SK-N-SH treated with all-trans-retinoic acid at 6 μM for 48 hours (cell line): ENCODE results near the gene CAMK1.

ENCODE experiments used
- ATAC-seq: fragments of 200-7000 bp; cut with Tn5 transposase; 3 replicates; pipeline ENCODE4 v1.9.1; 2020; ENCODE audit warnings: mild to moderate bottlenecking, moderate library complexity
- ARNTL ChIP-seq: fragments of 450-650 bp; formaldehyde crosslinking; IDR thresholded peaks from 2 replicates; pipeline ENCODE4 v1.5.0; 2020; ENCODE audit warnings: low read depth, mild to moderate bottlenecking, moderate library complexity, borderline replicate concordance
- BACH2 ChIP-seq: fragments of 250-450 bp; sonication (Bioruptor Pico); IDR thresholded peaks from 2 replicates; pipeline ENCODE4 v1.9.0; 2021; ENCODE audit warnings: mild to moderate bottlenecking, borderline replicate concordance
- CREB5 ChIP-seq: fragments of 250-450 bp; sonication (Bioruptor Pico); IDR thresholded peaks from 2 replicates; pipeline ENCODE4 v1.5.1; 2020; ENCODE audit warnings: low read depth, mild to moderate bottlenecking, moderate library complexity
- ESRRG ChIP-seq: fragments of 250-450 bp; sonication (Bioruptor Pico); IDR thresholded peaks from 2 replicates; pipeline ENCODE4 v1.6.1; 2021; ENCODE audit warnings: mild to moderate bottlenecking
- GLIS3 ChIP-seq: fragments of 250-450 bp; sonication (Bioruptor Pico); IDR thresholded peaks from 2 replicates; pipeline ENCODE4 v1.5.0; 2020; ENCODE audit warnings: mild to moderate bottlenecking, moderate library complexity
- ISL1 ChIP-seq: fragments of 250-450 bp; sonication (Bioruptor Pico); IDR thresholded peaks from 2 replicates; pipeline ENCODE4 v2.1.2; 2022; ENCODE audit warnings: mild to moderate bottlenecking, moderate library complexity
- OSR1 ChIP-seq: fragments of 250-450 bp; sonication (Bioruptor Pico); IDR thresholded peaks from 2 replicates; pipeline ENCODE4 v1.8.0; 2022; ENCODE audit warnings: moderate library complexity, mild to moderate bottlenecking, inconsistent platforms
- POU6F1 ChIP-seq: fragments of 250-450 bp; sonication (Bioruptor Pico); IDR thresholded peaks from 2 replicates; pipeline ENCODE4 v1.8.0; 2021; ENCODE audit warnings: low read depth, mild to moderate bottlenecking, moderate library complexity, borderline replicate concordance
- PPARA ChIP-seq: fragments of 250-450 bp; sonication (Bioruptor Pico); IDR thresholded peaks from 2 replicates; pipeline ENCODE4 v1.5.0; 2020; ENCODE audit warnings: mild to moderate bottlenecking, borderline replicate concordance
- RARB ChIP-seq: fragments of 250-450 bp; sonication (Bioruptor Pico); IDR thresholded peaks from 2 replicates; pipeline ENCODE4 v1.8.0; 2021; ENCODE audit warnings: mild to moderate bottlenecking, moderate library complexity
- SNAI2 ChIP-seq: fragments of 250-450 bp; sonication (Bioruptor Pico); IDR thresholded peaks from 2 replicates; pipeline ENCODE4 v1.5.0; 2020; ENCODE audit warnings: mild to moderate bottlenecking, moderate library complexity
- TCF4 ChIP-seq: fragments of 250-450 bp; sonication (Bioruptor Pico); IDR thresholded peaks from 2 replicates; pipeline ENCODE4 v1.8.0; 2021; ENCODE audit warnings: mild to moderate bottlenecking, moderate library complexity, borderline replicate concordance
- TOX ChIP-seq: fragments of 250-450 bp; sonication (Bioruptor Pico); IDR thresholded peaks from 2 replicates; pipeline ENCODE4 v1.8.0; 2021; ENCODE audit warnings: mild to moderate bottlenecking, moderate library complexity, borderline replicate concordance
- TSHZ2 ChIP-seq: fragments of 250-450 bp; sonication (Bioruptor Pico); IDR thresholded peaks from 2 replicates; pipeline ENCODE4 v1.5.0; 2020; ENCODE audit warnings: mild to moderate bottlenecking, moderate library complexity
- ZC3H10 ChIP-seq: fragments of 250-450 bp; sonication (Bioruptor Pico); IDR thresholded peaks from 2 replicates; pipeline ENCODE4 v1.5.1; 2021; ENCODE audit warnings: mild to moderate bottlenecking, moderate library complexity
- ZFP3 ChIP-seq: fragments of 250-450 bp; sonication (Bioruptor Pico); IDR thresholded peaks from 2 replicates; pipeline ENCODE4 v1.5.0; 2020; ENCODE audit warnings: mild to moderate bottlenecking, moderate library complexity
- ZFP30 ChIP-seq: fragments of 450-650 bp; formaldehyde crosslinking; IDR thresholded peaks from 2 replicates; pipeline ENCODE4 v1.5.0; 2022; ENCODE audit warnings: mild to moderate bottlenecking, moderate library complexity
- ZNF565 ChIP-seq: fragments of 450-650 bp; formaldehyde crosslinking; conservative IDR thresholded peaks from 2 replicates; pipeline ENCODE4 v1.5.0; 2020; ENCODE audit warnings: low read depth, mild to moderate bottlenecking, moderate library complexity
- ZNF70 ChIP-seq: fragments of 450-650 bp; formaldehyde crosslinking; IDR thresholded peaks from 2 replicates; pipeline ENCODE4 v1.5.0; 2020; ENCODE audit warnings: mild to moderate bottlenecking, moderate library complexity
- ZNF8 ChIP-seq: fragments of 450-650 bp; formaldehyde crosslinking; IDR thresholded peaks from 2 replicates; pipeline ENCODE4 v1.5.0; 2020; ENCODE audit warnings: mild to moderate bottlenecking, moderate library complexity
- TF ChIP-seq, protein P1 (sequence below): fragments of 250-450 bp; sonication (Bioruptor Pico); IDR thresholded peaks from 2 replicates; pipeline ENCODE4 v1.5.1; 2021; ENCODE audit warnings: mild to moderate bottlenecking, moderate library complexity
- TF ChIP-seq, protein P2 (sequence below): fragments of 250-450 bp; sonication (Bioruptor Pico); IDR thresholded peaks from 2 replicates; pipeline ENCODE4 v1.8.0; 2020; ENCODE audit warnings: mild to moderate bottlenecking, moderate library complexity, borderline replicate concordance

Gene CAMK1

DNA sequence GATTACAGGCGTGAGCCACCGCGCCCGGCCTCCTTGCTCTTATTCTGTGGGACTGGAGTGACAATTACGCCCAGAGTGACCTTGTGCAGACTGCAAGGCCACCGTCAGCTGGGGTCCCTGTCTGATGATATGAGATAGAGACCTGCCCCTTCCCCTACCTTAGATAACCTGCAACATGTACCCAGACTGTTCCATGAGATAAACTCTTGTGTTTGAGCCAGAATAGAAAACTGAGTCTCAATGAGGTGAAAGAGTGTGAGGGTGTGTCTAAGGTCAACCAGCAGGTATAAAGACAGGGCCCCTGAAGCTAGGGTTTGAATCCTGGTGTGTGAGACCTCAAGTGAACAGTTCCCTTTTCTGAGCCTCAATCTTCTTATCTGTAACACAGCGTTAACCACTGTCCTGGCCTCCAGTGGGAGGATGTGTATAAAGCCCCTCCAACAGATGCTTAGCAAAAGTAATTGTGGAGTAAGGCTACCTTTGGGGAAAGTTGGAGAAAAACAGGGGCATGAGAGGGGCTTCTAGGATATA is 16.5 kb upstream of the CAMK1 start:
- no peak for ATAC-seq
- TF ChIP-seq CREB5 (CRISPR knock-in tag): no peak
- no peak for TF ChIP-seq RARB (CRISPR knock-in tag)

DNA sequence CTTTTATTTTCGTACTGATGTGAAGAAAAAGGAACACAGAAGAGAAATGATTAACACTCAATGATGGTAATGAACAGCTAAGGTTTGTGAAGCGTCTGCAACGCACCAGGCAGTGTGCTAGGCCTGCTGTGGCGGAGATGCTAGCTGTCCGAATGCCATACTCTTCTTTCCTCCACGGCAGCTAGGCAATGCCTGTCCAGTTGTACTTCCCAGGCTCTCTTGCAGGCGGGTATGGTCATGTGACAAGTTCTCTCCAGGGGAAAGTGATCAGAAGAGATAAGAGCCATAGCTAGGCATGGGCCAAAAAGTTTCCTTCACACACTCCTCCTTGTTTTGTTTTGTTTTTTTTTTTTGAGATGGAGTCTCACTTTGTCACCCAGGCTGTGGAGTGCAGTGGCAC is 15.9 kb upstream of the CAMK1 start:
- TF ChIP-seq POU6F1 (no peak), ZNF565 (no peak)
- ATAC-seq: no peak

- TF ChIP-seq ISL1 (CRISPR knock-in tag) (no peak), TSHZ2 (no peak), TCF4 (CRISPR knock-in tag) (no peak), BACH2 (CRISPR knock-in tag) (no peak), PPARA (CRISPR knock-in tag) (no peak), ZFP3 (CRISPR knock-in tag) (no peak), ZNF565 (no peak), ZNF8 (CRISPR knock-in tag) (no peak), OSR1 (CRISPR knock-in tag) (no peak), ESRRG (CRISPR knock-in tag) (no peak), RARB (CRISPR knock-in tag) (no peak), ZFP30 (CRISPR knock-in tag) (no peak), ZNF70 (CRISPR knock-in tag) (no peak), SNAI2 (CRISPR knock-in tag) (no peak), ZC3H10 (CRISPR knock-in tag) (no peak), TOX (CRISPR knock-in tag) (no peak)
- TF ChIP-seq, protein P1, sequence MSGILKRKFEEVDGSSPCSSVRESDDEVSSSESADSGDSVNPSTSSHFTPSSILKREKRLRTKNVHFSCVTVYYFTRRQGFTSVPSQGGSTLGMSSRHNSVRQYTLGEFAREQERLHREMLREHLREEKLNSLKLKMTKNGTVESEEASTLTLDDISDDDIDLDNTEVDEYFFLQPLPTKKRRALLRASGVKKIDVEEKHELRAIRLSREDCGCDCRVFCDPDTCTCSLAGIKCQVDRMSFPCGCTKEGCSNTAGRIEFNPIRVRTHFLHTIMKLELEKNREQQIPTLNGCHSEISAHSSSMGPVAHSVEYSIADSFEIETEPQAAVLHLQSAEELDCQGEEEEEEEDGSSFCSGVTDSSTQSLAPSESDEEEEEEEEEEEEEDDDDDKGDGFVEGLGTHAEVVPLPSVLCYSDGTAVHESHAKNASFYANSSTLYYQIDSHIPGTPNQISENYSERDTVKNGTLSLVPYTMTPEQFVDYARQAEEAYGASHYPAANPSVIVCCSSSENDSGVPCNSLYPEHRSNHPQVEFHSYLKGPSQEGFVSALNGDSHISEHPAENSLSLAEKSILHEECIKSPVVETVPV (CRISPR knock-in tag): no peak
- TF ChIP-seq, protein P2, sequence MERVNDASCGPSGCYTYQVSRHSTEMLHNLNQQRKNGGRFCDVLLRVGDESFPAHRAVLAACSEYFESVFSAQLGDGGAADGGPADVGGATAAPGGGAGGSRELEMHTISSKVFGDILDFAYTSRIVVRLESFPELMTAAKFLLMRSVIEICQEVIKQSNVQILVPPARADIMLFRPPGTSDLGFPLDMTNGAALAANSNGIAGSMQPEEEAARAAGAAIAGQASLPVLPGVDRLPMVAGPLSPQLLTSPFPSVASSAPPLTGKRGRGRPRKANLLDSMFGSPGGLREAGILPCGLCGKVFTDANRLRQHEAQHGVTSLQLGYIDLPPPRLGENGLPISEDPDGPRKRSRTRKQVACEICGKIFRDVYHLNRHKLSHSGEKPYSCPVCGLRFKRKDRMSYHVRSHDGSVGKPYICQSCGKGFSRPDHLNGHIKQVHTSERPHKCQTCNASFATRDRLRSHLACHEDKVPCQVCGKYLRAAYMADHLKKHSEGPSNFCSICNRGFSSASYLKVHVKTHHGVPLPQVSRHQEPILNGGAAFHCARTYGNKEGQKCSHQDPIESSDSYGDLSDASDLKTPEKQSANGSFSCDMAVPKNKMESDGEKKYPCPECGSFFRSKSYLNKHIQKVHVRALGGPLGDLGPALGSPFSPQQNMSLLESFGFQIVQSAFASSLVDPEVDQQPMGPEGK (CRISPR knock-in tag): no peak
- no peak for ATAC-seq
Measured at GRCh38 chr3:9784965-9785364, 15.2 kb upstream of the CAMK1 start.

GRCh38 chr3:9783954-9784353 is 14.2 kb upstream of the CAMK1 start:
- ATAC-seq: no peak
- TF ChIP-seq BACH2 (CRISPR knock-in tag) (no peak), GLIS3 (CRISPR knock-in tag) (no peak), OSR1 (CRISPR knock-in tag) (no peak), ARNTL (CRISPR knock-in tag) (no peak), ZFP3 (CRISPR knock-in tag) (no peak), PPARA (CRISPR knock-in tag) (no peak), ISL1 (CRISPR knock-in tag) (no peak), POU6F1 (no peak), TCF4 (CRISPR knock-in tag) (no peak)
- TF ChIP-seq, protein P1 (CRISPR knock-in tag): no peak
